Adrenal gland (tissue), 12 donors: ENCODE results near the gene LIMS2. TPM values are rescaled to one million over a fixed set of nuclear protein-coding genes. Genes with fewer than 3 reads are reported as not detected.

Experiments
- DNase-seq, 7 donors: peaks; one replicate each; pipeline ENCODE4 v3.0.0-alpha.2; 2019 to 2020
- H3K27ac ChIP-seq, 5 donors: fragments of 200-600 bp; sonication (generic) in 4 of 5; 1 replicate in 3 of 5; 2 replicates in 2 of 5; pipeline versions ENCODE4 v1.5.1 to v1.8.0; 2016 to 2020; ENCODE audit warnings: mild to moderate bottlenecking in 1 of 5
- H3K27me3 ChIP-seq: fragments of 200-600 bp; 2 replicates; pipeline ENCODE4 v1.8.0; 2021
- H3K36me3 ChIP-seq, 2 donors: fragments of 200-600 bp; replicated peaks in 1 of 2; 1 replicate in 1 of 2; 2 replicates in 1 of 2; pipeline versions ENCODE4 v1.5.1 to v1.8.0; 2018 to 2022
- H3K4me1 ChIP-seq, 2 donors: fragments of 200-600 bp; replicated peaks in 1 of 2; 1 replicate in 1 of 2; 2 replicates in 1 of 2; pipeline versions ENCODE4 v1.5.1 to v1.8.0; 2018 to 2021
- H3K4me3 ChIP-seq, 4 donors: fragments of 200-600 bp; sonication (generic) in 3 of 4; one replicate each; pipeline ENCODE4 v1.5.1; 2016 to 2018
- H3K9me3 ChIP-seq, 3 donors: fragments of 200-600 bp; sonication (generic) in 1 of 3; replicated peaks in 1 of 3; 1 replicate in 2 of 3; 2 replicates in 1 of 3; pipeline versions ENCODE4 v1.5.1 to v1.8.0; 2016 to 2021
- CTCF ChIP-seq, 6 experiments: fragments of 450-650 bp in 4 of 6; fragments of 200-600 bp in 2 of 6; sonication (generic) in 1 of 6; IDR thresholded peaks; 1 replicate in 5 of 6; 2 replicates in 1 of 6; pipeline versions ENCODE4 v1.5.1 to v1.8.0; 2016 to 2021; ENCODE audit warnings: antibody characterized with exemption in 6 of 6, mild to moderate bottlenecking in 2 of 6, moderate library complexity in 1 of 6
- POLR2A ChIP-seq, 2 donors: fragments of 450-650 bp; IDR thresholded peaks; one replicate each; pipeline ENCODE4 v1.6.1; 2017; ENCODE audit warnings: antibody characterized with exemption in 2 of 2, mild to moderate bottlenecking in 2 of 2, moderate library complexity in 1 of 2
- WGBS, 4 donors: extraction: QIAGEN DNeasy Blood & Tissue Kit in 2 of 4; methylation state at CpG; one replicate each; pipeline versions ENCODE4 v1.1.5 to v1.1.7; 2013 to 2017; 5-methylcytosine and 5-hydroxymethylcytosine counted together
- intact Hi-C, 2 donors: fragments of 100-400 bp; cut with DNase I; formaldehyde crosslinking; loops; one replicate each; pipeline versions ENCODE4 v1.14.1 to v1.15.0; 2022 to 2023
- polyA plus RNA-seq, 3 donors: library from polyadenylated mRNA; stranded (reverse); fragments of 200-250 nt in 2 of 3; fragments of 350-450 nt in 1 of 3; fragmentation: Illumina TruSeq in 1 of 3; extraction: RNeasy Lipid Tissue Mini Kit (QIAGEN cat#74804) in 1 of 3; gene quantifications; one replicate each; pipeline ENCODE4 v1.2.3, GENCODE V29; 2013 to 2014
- total RNA-seq, 9 donors: library from RNA; depleted of rRNA in 4 of 9; stranded (reverse); fragments of >200 nt in 4 of 9; fragments of 120-200 nt in 1 of 9; fragmentation: NEBNext Ultra II Directional in 1 of 9; extraction: Animal tissue kit (Norgen Biotek cat#: 25700) in 1 of 9; gene quantifications; one replicate each; pipeline versions ENCODE4 v1.1.0 to v1.2.4, GENCODE V29; 2013 to 2023
- donor health status: healthy with polysubstance abuse.
- donor health status: Bipolar disorder and iron deficiency.
- donor health status: DM: yes; HTN: yes; CAD: no.
- donor health status: DM: no; HTN: no; CAD: no.
- donor health status: DM: no; HTN: no; CAD: no.
- donor health status: DM: yes; HTN: yes; CAD: no.

LIMS2 gene
- total and polyA plus RNA-seq, 12 donors: 1.4 to 142 (median 16.1) TPM

GRCh38 chr2:127629637-127630036 is 45.7 kb downstream of the LIMS2 start:
- H3K4me3 ChIP-seq: no peak overlapping the region
- DNase-seq: no peak
- intact Hi-C loops: no loop called here
- H3K27me3 ChIP-seq: no peaks in the 10 kb centered on the region
- no peak for TF ChIP-seq CTCF (IDR thresholded peaks at IDR 0.05)
- no peak for TF ChIP-seq POLR2A (IDR thresholded peaks at IDR 0.05)
- no peaks in the 10 kb centered on the region for H3K36me3 ChIP-seq
- H3K9me3 ChIP-seq: no peaks in the 10 kb centered on the region
- H3K27ac ChIP-seq: no peak overlapping the region
- no peaks in the 10 kb centered on the region for H3K4me1 ChIP-seq
- 73 to 85% (median 79%) methylated on average over 3 to 9 of the region's 9 CpGs for WGBS, 4 donors

- H3K27me3 ChIP-seq: no peaks in the 10 kb centered on the region
- H3K4me3 ChIP-seq: no peak overlapping the region
- no peak for DNase-seq
- no peak overlapping the region for H3K27ac ChIP-seq
- 71 to 85% (median 78%) methylated on average over 10 to 17 of the region's 17 CpGs for WGBS, 4 donors
- H3K9me3 ChIP-seq: no peaks in the 10 kb centered on the region
- intact Hi-C loops: no loop called here
- no peaks in the 10 kb centered on the region for H3K4me1 ChIP-seq
- no peak for TF ChIP-seq POLR2A (IDR thresholded peaks at IDR 0.05)
- TF ChIP-seq CTCF (IDR thresholded peaks at IDR 0.05): no peak
- H3K36me3 ChIP-seq: no peaks in the 10 kb centered on the region
Observed at GRCh38 chr2:127628767-127629614, 46.3 kb downstream of the LIMS2 start.

GRCh38 chr2:127627740-127628571 is 47.4 kb downstream of the LIMS2 start:
- intact Hi-C loops: no loop called here
- no peak for DNase-seq

More at GRCh38 chr2:127627740-127628571, 47.4 kb downstream of the LIMS2 start:
- no peak for TF ChIP-seq POLR2A (IDR thresholded peaks at IDR 0.05)
- no peak for TF ChIP-seq CTCF (IDR thresholded peaks at IDR 0.05)
- Histone ChIP-seq H3K4me3 (no peak overlapping the region), H3K27ac (no peak overlapping the region), H3K36me3 (no peaks in the 10 kb centered on the region), H3K9me3 (no peaks in the 10 kb centered on the region), H3K4me1 (no peaks in the 10 kb centered on the region), H3K27me3 (no peaks in the 10 kb centered on the region)
- 85 to 94% (median 87%) methylated on average over 13 to 18 of the region's 18 CpGs for WGBS, 4 donors
